Panc1 (cell line): Measurements from ENCODE around the gene TP53BP2. TPM values are rescaled to one million over a fixed set of nuclear protein-coding genes. Genes with fewer than 3 reads are reported as not detected.

Experiments used
- ATAC-seq: fragments of 200-7000 bp; cut with Tn5 transposase; 2 replicates; pipeline ENCODE4 v1.9.1; 2020; ENCODE audit warnings: mild to moderate bottlenecking, moderate library complexity
- BruUV-seq: library from RNA; stranded (reverse); fragments of 400-500 nt; replicated peaks from 2 replicates; lab custom pipeline; 2021; lab: Mats Ljungman, UMichigan
- CTCF ChIA-PET: fragments of 300-600 bp; sonication (Branson Sonifier 250); formaldehyde crosslinking; loops from one replicate; lab custom pipeline; 2022; ENCODE audit warnings: antibody characterized with exemption; lab: Charles Lee
- POLR2A ChIA-PET: fragments of 300-600 bp; sonication (Branson Sonifier 250); formaldehyde crosslinking; loops from one replicate; lab custom pipeline; 2022; ENCODE audit warnings: antibody characterized with exemption; lab: Charles Lee
- DNase-seq: peaks from one replicate; pipeline ENCODE4 v3.0.0-alpha.2; 2010; ENCODE audit warnings: low read depth, low spot score
- H3K27ac ChIP-seq: 2 replicates; pipeline ENCODE4 v1.5.1; 2011; ENCODE audit warnings: mild to moderate bottlenecking, low read length, inconsistent platforms
- H3K27me3 ChIP-seq: fragments of 200-500 bp; sonication (Bioruptor generic); 2 replicates; pipeline ENCODE4 v1.6.0; 2014; ENCODE audit warnings: low read length, inconsistent platforms; ENCODE audit not compliant: control insufficient read depth, insufficient read depth
- H3K36me3 ChIP-seq: fragments of 200-500 bp; sonication (Bioruptor generic); 2 replicates; pipeline ENCODE4 v1.5.1; 2014; ENCODE audit warnings: inconsistent platforms, mild to moderate bottlenecking, low read length, moderate library complexity; ENCODE audit not compliant: control insufficient read depth, insufficient read depth
- H3K4me1 ChIP-seq: 2 replicates; pipeline ENCODE4 v1.5.1; 2011; ENCODE audit warnings: inconsistent platforms, mild to moderate bottlenecking, low read length, moderate library complexity; ENCODE audit not compliant: control insufficient read depth, insufficient read depth
- H3K4me3 ChIP-seq, 2 experiments: 2 replicates each; pipeline ENCODE4 v1.5.1; 2011 to 2012; ENCODE audit warnings: low read depth in 2 of 2, low read length in 2 of 2, mild to moderate bottlenecking in 2 of 2, inconsistent platforms in 1 of 2, moderate library complexity in 1 of 2
- H3K9me3 ChIP-seq: fragments of 200-500 bp; sonication (Bioruptor generic); 2 replicates; pipeline ENCODE4 v1.5.1; 2014; ENCODE audit warnings: low read depth, mild to moderate bottlenecking, inconsistent platforms, low read length, moderate library complexity; ENCODE audit not compliant: control insufficient read depth, insufficient read depth
- POLR2AphosphoS5 ChIP-seq: IDR thresholded peaks from 2 replicates; pipeline ENCODE4 v1.6.1; 2012; ENCODE audit warnings: mild to moderate bottlenecking, low read depth, low read length, moderate library complexity
- SIN3A ChIP-seq: IDR thresholded peaks from 2 replicates; pipeline ENCODE4 v1.6.1; 2012; ENCODE audit warnings: low read depth, mild to moderate bottlenecking, low read length, moderate library complexity, borderline replicate concordance; ENCODE audit not compliant: insufficient read depth
- TCF7L2 ChIP-seq: IDR thresholded peaks from 2 replicates; pipeline ENCODE4 v1.6.1; 2011; ENCODE audit warnings: mild to moderate bottlenecking, low read depth, low read length, inconsistent platforms
- in situ Hi-C: cut with HindIII; loops from 2 replicates; pipeline ENCODE4 v1.10.0; 2016; ENCODE audit warnings: low sequenced_read_pairs, low pct_unique_long_range_greater_than_20kb
- intact Hi-C: fragments of 100-400 bp; cut with micrococcal nuclease; formaldehyde crosslinking; loops from one replicate; pipeline ENCODE4 v1.10.0; 2022; ENCODE audit not compliant: unreplicated experiment
- total RNA-seq: library from RNA; stranded (reverse); gene quantifications from one replicate; pipeline ENCODE4 v1.2.1, GENCODE V29; 2021; ENCODE audit not compliant: unreplicated experiment
- TF ChIP-seq, protein P1 (sequence below), 2 experiments: IDR thresholded peaks; 2 replicates each; pipeline ENCODE4 v1.6.1; 2011 to 2012; ENCODE audit warnings: low read depth in 2 of 2, control low read depth in 1 of 2, low read length in 1 of 2, mild to moderate bottlenecking in 1 of 2, moderate library complexity in 1 of 2; ENCODE audit not compliant: insufficient read depth in 1 of 2
- TF ChIP-seq, protein P2 (sequence below): fragments of 450-650 bp; IDR thresholded peaks from 2 replicates; pipeline ENCODE4 v1.5.1; 2017; ENCODE audit warnings: mild to moderate bottlenecking

The TP53BP2 gene
- total RNA-seq, 1 experiment from 2014 or later, result 51.4 TPM

DNA sequence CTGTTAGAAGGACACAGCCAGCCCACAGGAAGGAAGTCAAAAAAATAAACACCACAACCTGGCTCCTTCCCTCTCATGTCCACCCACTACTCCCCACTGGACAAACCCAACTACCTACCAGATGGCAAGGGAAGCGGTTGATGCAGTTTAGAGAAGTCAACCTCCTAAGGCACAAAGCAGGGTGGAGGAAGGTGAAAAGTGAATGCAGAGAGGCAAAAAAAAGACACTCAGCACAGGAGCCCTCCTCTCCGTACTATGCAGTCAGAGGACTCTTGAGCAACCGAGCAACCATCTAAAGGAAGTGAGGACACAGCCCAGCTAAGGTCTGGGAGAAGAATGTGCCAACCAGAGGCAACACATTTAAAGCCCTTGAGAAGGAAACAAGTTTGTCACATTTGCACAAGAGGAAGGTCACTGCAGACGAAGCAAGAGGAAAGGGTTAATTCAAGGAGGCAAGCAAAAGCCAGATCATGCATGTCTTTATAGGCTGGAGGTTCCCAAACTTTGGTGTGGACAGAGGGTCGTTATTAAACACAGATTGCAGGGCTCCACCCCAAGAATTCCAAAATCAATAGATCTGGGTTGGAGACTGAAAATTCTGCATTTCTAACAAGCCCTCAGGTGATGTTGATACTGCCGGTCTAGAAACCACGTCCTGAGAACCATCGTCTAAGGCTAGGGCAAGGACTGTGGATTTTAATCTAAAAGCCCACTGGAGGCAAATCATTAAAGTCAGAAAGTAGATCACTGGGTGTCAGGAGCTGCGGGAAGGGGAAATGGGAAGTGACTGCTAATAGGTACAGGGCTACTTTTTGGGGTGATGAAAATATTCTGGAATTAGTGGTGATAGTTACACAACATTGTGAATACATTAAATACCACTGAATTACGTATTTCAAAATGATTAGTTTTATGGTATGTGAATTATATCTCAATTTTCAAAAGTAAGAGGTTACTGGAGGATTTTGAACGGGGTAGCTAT, 19.7 kb downstream of the TP53BP2 start:
- ChIA-PET POLR2A (interaction anchor here (0.6 kb wide), 1 partner anchor 76 kb away, joined by 8 read pairs; no protein-coding TSS in a partner anchor), CTCF (no interaction called here)
- H3K27ac ChIP-seq, result no peak overlapping the region
- in situ Hi-C loops, result no loop called here
- no peak for ATAC-seq
- H3K27me3 ChIP-seq, result no peaks in the 10 kb centered on the region
- DNase-seq, result no peak
- intact Hi-C loops, result no loop called here
- H3K4me3 ChIP-seq, result no peak overlapping the region
- H3K36me3 ChIP-seq, result no peaks in the 10 kb centered on the region
- no peaks in the 10 kb centered on the region for H3K9me3 ChIP-seq
- TF ChIP-seq, protein P1, sequence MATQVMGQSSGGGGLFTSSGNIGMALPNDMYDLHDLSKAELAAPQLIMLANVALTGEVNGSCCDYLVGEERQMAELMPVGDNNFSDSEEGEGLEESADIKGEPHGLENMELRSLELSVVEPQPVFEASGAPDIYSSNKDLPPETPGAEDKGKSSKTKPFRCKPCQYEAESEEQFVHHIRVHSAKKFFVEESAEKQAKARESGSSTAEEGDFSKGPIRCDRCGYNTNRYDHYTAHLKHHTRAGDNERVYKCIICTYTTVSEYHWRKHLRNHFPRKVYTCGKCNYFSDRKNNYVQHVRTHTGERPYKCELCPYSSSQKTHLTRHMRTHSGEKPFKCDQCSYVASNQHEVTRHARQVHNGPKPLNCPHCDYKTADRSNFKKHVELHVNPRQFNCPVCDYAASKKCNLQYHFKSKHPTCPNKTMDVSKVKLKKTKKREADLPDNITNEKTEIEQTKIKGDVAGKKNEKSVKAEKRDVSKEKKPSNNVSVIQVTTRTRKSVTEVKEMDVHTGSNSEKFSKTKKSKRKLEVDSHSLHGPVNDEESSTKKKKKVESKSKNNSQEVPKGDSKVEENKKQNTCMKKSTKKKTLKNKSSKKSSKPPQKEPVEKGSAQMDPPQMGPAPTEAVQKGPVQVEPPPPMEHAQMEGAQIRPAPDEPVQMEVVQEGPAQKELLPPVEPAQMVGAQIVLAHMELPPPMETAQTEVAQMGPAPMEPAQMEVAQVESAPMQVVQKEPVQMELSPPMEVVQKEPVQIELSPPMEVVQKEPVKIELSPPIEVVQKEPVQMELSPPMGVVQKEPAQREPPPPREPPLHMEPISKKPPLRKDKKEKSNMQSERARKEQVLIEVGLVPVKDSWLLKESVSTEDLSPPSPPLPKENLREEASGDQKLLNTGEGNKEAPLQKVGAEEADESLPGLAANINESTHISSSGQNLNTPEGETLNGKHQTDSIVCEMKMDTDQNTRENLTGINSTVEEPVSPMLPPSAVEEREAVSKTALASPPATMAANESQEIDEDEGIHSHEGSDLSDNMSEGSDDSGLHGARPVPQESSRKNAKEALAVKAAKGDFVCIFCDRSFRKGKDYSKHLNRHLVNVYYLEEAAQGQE (IDR thresholded peaks at IDR 0.05; ENCODE audit: insufficient read depth in 1 of 2, low read depth in 2 of 2, low read length in 1 of 2), result no peak
- no peak for TF ChIP-seq SIN3A
- TF ChIP-seq POLR2AphosphoS5, result no peak
- TF ChIP-seq TCF7L2, result no peak
- TF ChIP-seq, protein P2, sequence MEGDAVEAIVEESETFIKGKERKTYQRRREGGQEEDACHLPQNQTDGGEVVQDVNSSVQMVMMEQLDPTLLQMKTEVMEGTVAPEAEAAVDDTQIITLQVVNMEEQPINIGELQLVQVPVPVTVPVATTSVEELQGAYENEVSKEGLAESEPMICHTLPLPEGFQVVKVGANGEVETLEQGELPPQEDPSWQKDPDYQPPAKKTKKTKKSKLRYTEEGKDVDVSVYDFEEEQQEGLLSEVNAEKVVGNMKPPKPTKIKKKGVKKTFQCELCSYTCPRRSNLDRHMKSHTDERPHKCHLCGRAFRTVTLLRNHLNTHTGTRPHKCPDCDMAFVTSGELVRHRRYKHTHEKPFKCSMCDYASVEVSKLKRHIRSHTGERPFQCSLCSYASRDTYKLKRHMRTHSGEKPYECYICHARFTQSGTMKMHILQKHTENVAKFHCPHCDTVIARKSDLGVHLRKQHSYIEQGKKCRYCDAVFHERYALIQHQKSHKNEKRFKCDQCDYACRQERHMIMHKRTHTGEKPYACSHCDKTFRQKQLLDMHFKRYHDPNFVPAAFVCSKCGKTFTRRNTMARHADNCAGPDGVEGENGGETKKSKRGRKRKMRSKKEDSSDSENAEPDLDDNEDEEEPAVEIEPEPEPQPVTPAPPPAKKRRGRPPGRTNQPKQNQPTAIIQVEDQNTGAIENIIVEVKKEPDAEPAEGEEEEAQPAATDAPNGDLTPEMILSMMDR, result no peak
- no TSS peak for BruUV-seq
- no peaks in the 10 kb centered on the region for H3K4me1 ChIP-seq

DNA sequence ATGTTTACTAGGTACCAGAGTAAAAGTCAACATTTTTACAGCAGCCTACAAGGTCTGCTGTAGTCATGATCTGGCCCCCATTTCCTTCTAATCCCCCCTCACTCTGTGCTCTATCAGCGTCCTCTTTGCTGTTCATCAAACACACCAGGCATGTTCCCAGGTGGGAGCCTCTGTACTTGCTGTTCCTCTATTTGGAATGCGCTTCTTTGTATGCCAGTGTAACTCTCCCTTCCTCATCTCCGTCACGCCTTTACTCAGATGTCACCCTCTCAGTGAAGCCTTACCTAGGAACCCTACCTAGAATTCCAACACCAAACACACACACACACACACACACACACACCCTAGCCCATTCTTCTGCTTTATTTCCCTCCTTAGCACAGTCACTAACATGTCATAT, 21.0 kb downstream of the TP53BP2 start:
- Histone ChIP-seq H3K36me3 (no peaks in the 10 kb centered on the region), H3K9me3 (no peaks in the 10 kb centered on the region), H3K4me1 (peaks cover 3% of the 10 kb centered on the region; the same call in 1 of the 2 replicates), H3K27ac (no peak overlapping the region), H3K4me3 (no peak overlapping the region), H3K27me3 (no peaks in the 10 kb centered on the region)
- ChIA-PET POLR2A (no interaction called here), CTCF (no interaction called here)
- BruUV-seq, result no TSS peak
- no peak for ATAC-seq
- TF ChIP-seq, protein P2, result no peak
- TF ChIP-seq, protein P1 (IDR thresholded peaks at IDR 0.05; ENCODE audit: insufficient read depth in 1 of 2, low read depth in 2 of 2, low read length in 1 of 2), result no peak
- TF ChIP-seq SIN3A, result no peak
- no peak for DNase-seq
- intact Hi-C loops, result no loop called here
- in situ Hi-C loops, result no loop called here
